SU-DHL-6 (cell line): Measurements from ENCODE around the gene ABCD3.

Experiments
- CTCF ChIP-seq: fragments of 200-600 bp; sonication (generic); IDR thresholded peaks from one replicate; pipeline ENCODE4 v1.5.1; 2017; ENCODE audit warnings: antibody characterized with exemption, mild to moderate bottlenecking, low read length, moderate library complexity; ENCODE audit not compliant: insufficient read depth, poor library complexity, severe bottlenecking
- EZH2phosphoT487 ChIP-seq: fragments of 200-600 bp; sonication (generic), shearing (Covaris generic); conservative IDR thresholded peaks from 2 replicates; pipeline ENCODE4 v1.6.1; 2018; ENCODE audit warnings: mild to moderate bottlenecking, antibody characterized with exemption, low read length, moderate library complexity, mixed read lengths

GRCh38 chr1:94468708-94469107 is 50.5 kb downstream of the ABCD3 start:
- TF ChIP-seq CTCF = no peak
- TF ChIP-seq EZH2phosphoT487 = no peak
